GM19240 (cell line): Measurements from ENCODE around the gene STEAP1B.
"Not testable (repeated sequence)": the region's sequence is repeated elsewhere in the genome, so short reads cannot be mapped to it uniquely, and the experiment has no call there.

Experiments used
- DNase-seq: peaks from one replicate; pipeline ENCODE4 v3.0.0; 2011; ENCODE audit warnings: low spot score; ENCODE audit not compliant: insufficient read length

STEAP1B gene

GRCh38 chr7:22433165-22433700 lies 66.8 kb downstream of the STEAP1B start:
- DNase-seq: not testable (repeated sequence)

GRCh38 chr7:22432203-22432718 lies 67.7 kb downstream of the STEAP1B start:
- no peak for DNase-seq

GRCh38 chr7:22430457-22430856 lies 69.5 kb downstream of the STEAP1B start:
- DNase-seq: no peak

GRCh38 chr7:22429386-22429785 lies 70.6 kb downstream of the STEAP1B start:
- no peak for DNase-seq

GRCh38 chr7:22427855-22428254 lies 72.1 kb downstream of the STEAP1B start:
- DNase-seq: no peak

- no peak for DNase-seq
These were observed 72.9 kb downstream of the STEAP1B start for GRCh38 chr7:22427104-22427503.

GRCh38 chr7:22426463-22427094 lies 73.4 kb downstream of the STEAP1B start:
- no peak for DNase-seq

- no peak for DNase-seq
These were observed 74.6 kb downstream of the STEAP1B start for GRCh38 chr7:22425361-22425760.

- no peak for DNase-seq
These were observed 77.0 kb downstream of the STEAP1B start for GRCh38 chr7:22422831-22423615.

- no peak for DNase-seq
These were observed 78.9 kb downstream of the STEAP1B start for GRCh38 chr7:22420973-22421635.

- DNase-seq: no peak
These were observed 80.0 kb downstream of the STEAP1B start for GRCh38 chr7:22420008-22420407.

GRCh38 chr7:22419488-22419887 lies 80.5 kb downstream of the STEAP1B start:
- no peak for DNase-seq

- no peak for DNase-seq
These were observed 81.5 kb downstream of the STEAP1B start for GRCh38 chr7:22418251-22419046.

GRCh38 chr7:22417841-22418240 lies 82.1 kb downstream of the STEAP1B start:
- no peak for DNase-seq

- no peak for DNase-seq
These were observed 82.6 kb downstream of the STEAP1B start for GRCh38 chr7:22417349-22417748.

GRCh38 chr7:22414424-22414823 lies 85.6 kb downstream of the STEAP1B start:
- DNase-seq: no peak

GRCh38 chr7:22413211-22413610 lies 86.8 kb downstream of the STEAP1B start:
- no peak for DNase-seq

- no peak for DNase-seq
These were observed 87.9 kb downstream of the STEAP1B start for GRCh38 chr7:22411977-22412693.

- DNase-seq: no peak
These were observed 93.3 kb downstream of the STEAP1B start for GRCh38 chr7:22406715-22407114.

- no peak for DNase-seq
These were observed 95.5 kb downstream of the STEAP1B start for GRCh38 chr7:22404421-22405023.
